Progenitor cell of endocrine pancreas (in vitro differentiated cells): Measurements from ENCODE around the gene ZDHHC1. TPM values are rescaled to one million over a fixed set of nuclear protein-coding genes. Genes with fewer than 3 reads are reported as not detected.

ENCODE experiments used
- DNase-seq: peaks from one replicate; pipeline ENCODE4 v3.0.0; 2021; ENCODE audit warnings: low spot score; ENCODE audit not compliant: unreplicated experiment
- H3K27ac Mint-ChIP-seq: 2 replicates; pipeline ENCODE4 v1.8.0; 2021; ENCODE audit warnings: mild to moderate bottlenecking, moderate library complexity, mixed read lengths
- H3K27me3 Mint-ChIP-seq: 2 replicates; pipeline ENCODE4 v1.8.0; 2021; ENCODE audit warnings: mixed read lengths
- H3K36me3 Mint-ChIP-seq: 2 replicates; pipeline ENCODE4 v1.8.0; 2022; ENCODE audit warnings: mixed read lengths; ENCODE audit not compliant: insufficient read depth
- H3K4me1 Mint-ChIP-seq: 2 replicates; pipeline ENCODE4 v1.8.0; 2021; ENCODE audit warnings: low read depth, mixed read lengths
- H3K4me3 Mint-ChIP-seq: 2 replicates; pipeline ENCODE4 v1.8.0; 2021; ENCODE audit warnings: low read depth, mild to moderate bottlenecking, moderate library complexity, mixed read lengths
- H3K9me3 Mint-ChIP-seq: 2 replicates; pipeline ENCODE4 v1.8.0; 2021; ENCODE audit warnings: low read depth, mixed read lengths
- total RNA-seq: library from RNA; stranded (reverse); gene quantifications from 2 replicates; pipeline ENCODE4 v1.2.1, GENCODE V29; 2021
- TF ChIP-seq, protein P1 (sequence below): fragments of 200-600 bp; sonication (generic); IDR thresholded peaks from one replicate; pipeline ENCODE4 v1.5.0; 2021; ENCODE audit warnings: antibody characterized with exemption, mild to moderate bottlenecking; ENCODE audit not compliant: unreplicated experiment

Gene ZDHHC1
- total RNA-seq, 1 donor from 2014 or later, result 16.5 TPM

DNA sequence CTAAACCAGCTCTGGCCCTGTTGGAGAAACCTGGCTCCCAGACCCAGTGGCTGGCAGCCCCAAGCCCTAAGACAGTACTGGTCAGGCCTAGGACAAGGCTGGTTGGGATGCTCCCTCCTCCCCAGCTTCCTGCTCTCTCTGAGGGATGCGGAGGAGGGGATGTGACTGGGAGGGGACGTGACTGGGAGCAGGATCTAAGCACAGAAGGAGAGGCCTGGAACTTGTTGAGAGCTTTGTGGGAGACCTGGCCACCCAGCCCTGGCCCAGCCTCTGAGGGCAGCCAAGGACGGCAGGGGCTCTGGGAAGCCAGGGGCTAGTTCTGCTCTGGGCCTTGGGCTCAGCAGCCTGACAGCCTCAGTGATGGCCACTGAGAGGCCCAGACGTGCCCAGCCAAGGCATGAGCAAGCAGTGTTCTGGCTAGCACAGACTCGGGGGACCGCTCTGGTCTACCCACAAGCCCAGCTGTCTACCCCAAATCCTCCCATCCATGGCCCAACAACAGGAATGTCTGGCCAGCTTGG, 41.9 kb upstream of the ZDHHC1 start:
- no peaks in the 10 kb centered on the region for H3K27me3 Mint-ChIP-seq
- H3K36me3 Mint-ChIP-seq, result peaks cover 1% of the 10 kb centered on the region
- TF ChIP-seq, protein P1, sequence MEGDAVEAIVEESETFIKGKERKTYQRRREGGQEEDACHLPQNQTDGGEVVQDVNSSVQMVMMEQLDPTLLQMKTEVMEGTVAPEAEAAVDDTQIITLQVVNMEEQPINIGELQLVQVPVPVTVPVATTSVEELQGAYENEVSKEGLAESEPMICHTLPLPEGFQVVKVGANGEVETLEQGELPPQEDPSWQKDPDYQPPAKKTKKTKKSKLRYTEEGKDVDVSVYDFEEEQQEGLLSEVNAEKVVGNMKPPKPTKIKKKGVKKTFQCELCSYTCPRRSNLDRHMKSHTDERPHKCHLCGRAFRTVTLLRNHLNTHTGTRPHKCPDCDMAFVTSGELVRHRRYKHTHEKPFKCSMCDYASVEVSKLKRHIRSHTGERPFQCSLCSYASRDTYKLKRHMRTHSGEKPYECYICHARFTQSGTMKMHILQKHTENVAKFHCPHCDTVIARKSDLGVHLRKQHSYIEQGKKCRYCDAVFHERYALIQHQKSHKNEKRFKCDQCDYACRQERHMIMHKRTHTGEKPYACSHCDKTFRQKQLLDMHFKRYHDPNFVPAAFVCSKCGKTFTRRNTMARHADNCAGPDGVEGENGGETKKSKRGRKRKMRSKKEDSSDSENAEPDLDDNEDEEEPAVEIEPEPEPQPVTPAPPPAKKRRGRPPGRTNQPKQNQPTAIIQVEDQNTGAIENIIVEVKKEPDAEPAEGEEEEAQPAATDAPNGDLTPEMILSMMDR, result no peak
- no peak overlapping the region for H3K27ac Mint-ChIP-seq
- no peak overlapping the region for H3K4me3 Mint-ChIP-seq
- no peaks in the 10 kb centered on the region for H3K9me3 Mint-ChIP-seq
- no peaks in the 10 kb centered on the region for H3K4me1 Mint-ChIP-seq
- DNase-seq, result no peak

DNA sequence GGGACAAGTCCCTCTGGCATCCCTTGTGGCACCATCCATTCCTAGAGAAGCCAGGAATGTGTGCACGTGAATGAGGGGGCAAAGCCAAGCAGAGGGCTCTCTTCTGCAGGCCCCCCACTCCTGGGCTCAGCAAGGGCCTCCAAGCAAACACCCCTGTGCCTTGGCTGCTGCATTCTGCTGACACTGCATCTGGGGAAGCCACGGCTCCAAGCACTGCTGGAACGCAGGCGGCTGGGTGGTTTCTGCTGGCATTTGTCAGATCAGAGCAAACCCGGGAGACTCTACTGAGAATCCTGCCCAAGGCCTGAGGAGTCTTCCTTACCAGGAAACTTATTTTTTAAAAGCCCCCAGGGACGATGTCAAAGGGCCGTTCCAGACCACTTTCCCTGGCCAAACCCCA, 41.3 kb upstream of the ZDHHC1 start:
- H3K4me1 Mint-ChIP-seq, result no peaks in the 10 kb centered on the region
- DNase-seq, result no peak
- no peaks in the 10 kb centered on the region for H3K27me3 Mint-ChIP-seq
- TF ChIP-seq, protein P1, result no peak
- peaks cover 2% of the 10 kb centered on the region for H3K36me3 Mint-ChIP-seq
- no peak overlapping the region for H3K4me3 Mint-ChIP-seq
- no peak overlapping the region for H3K27ac Mint-ChIP-seq
- H3K9me3 Mint-ChIP-seq, result no peaks in the 10 kb centered on the region

DNA sequence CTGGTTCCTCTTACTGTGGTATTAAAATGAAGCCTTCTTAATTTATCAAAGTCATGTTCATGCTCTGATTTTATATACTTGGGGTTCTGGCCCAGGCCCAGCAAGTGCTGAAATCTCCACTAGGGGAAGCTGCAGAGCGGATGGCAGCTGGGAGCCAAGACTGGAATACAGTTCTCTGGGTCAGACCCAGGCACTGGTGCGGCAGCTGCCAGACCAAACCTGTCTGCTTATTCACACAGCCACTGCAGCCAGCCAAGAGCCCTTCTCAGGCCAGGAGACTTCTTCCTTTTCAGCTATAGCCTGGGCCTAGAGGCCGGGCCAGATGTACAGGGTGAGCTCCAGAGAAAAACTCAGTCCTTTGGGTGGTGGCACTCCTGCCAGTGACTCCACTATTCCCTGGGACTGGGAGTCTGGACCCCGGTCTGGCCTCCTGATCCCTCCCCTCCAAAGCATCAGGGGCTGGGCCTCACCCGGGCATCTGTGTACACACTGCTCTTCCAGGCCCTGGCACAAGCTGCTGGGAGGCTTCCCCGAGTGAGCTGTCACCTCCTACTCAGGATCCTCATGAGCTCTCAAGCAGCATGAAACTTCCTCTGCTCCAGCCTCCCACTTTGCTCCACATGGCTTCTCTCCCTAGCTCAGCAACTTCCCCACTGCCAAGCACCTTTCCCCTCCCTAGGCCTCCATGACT, 40.3 kb upstream of the ZDHHC1 start:
- no peaks in the 10 kb centered on the region for H3K4me1 Mint-ChIP-seq
- no peak for DNase-seq
- H3K4me3 Mint-ChIP-seq, result no peak overlapping the region
- H3K36me3 Mint-ChIP-seq, result peaks cover 2% of the 10 kb centered on the region
- TF ChIP-seq, protein P1, result peak; percentile 34
- no peaks in the 10 kb centered on the region for H3K9me3 Mint-ChIP-seq
- H3K27ac Mint-ChIP-seq, result no peak overlapping the region
- H3K27me3 Mint-ChIP-seq, result no peaks in the 10 kb centered on the region

DNA sequence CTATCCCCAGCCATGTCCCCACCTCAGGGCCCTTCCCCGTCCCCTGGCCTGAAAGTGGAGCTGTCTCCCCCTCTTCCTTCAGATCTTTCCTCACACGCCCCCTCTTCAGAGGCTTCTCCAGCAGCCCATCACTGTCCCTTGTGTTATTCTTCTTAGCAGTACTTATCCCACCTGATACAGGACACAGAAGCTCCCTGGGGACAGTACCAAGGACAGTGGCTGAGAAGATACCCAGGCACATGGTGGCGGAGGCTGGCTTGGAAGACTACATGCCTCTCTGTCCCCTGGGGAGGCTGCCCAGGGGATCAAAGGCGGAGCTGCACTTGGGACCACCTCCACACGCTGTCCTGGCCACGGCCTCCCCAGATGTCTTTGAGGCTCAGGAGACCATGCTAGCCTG, 38.6 kb upstream of the ZDHHC1 start:
- Mint-ChIP-seq H3K4me3 (no peak overlapping the region), H3K36me3 (peaks cover 2% of the 10 kb centered on the region), H3K27ac (no peak overlapping the region), H3K27me3 (no peaks in the 10 kb centered on the region), H3K4me1 (no peaks in the 10 kb centered on the region), H3K9me3 (no peaks in the 10 kb centered on the region)
- TF ChIP-seq, protein P1, result no peak
- no peak for DNase-seq

DNA sequence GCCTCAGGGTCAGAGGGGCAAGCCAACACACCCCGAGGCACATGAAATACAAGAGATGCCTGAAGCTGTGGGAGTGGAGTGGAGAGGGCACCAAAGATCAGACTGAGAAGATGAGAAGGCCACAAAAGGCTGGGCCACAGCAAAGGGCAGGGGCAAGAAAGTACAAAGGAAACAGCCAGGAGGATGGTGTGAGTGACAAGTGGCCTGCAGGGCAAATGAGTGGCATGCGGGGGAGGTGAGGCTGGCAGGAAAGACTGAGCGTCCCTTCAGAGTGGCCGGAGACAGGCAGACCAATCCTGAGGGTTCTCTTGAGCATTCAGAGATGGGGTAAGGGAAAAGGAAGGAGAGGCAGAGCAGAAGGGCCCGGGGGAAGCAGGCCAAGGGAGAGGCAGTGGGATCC, 37.8 kb upstream of the ZDHHC1 start:
- Mint-ChIP-seq H3K27me3 (no peaks in the 10 kb centered on the region), H3K4me1 (no peaks in the 10 kb centered on the region), H3K9me3 (no peaks in the 10 kb centered on the region), H3K4me3 (no peak overlapping the region), H3K27ac (no peak overlapping the region), H3K36me3 (peaks cover 3% of the 10 kb centered on the region)
- no peak for DNase-seq
- TF ChIP-seq, protein P1, result no peak
